K562 (cell line): ENCODE data around the gene AP1M1. TPM values are rescaled to one million over a fixed set of nuclear protein-coding genes. Genes with fewer than 3 reads are reported as not detected.
A peak's percentile ranks its signal among the peaks of the same experiment; 100 is the strongest.

Source experiments
- E2F6 ChIP-seq, 2 experiments: IDR thresholded peaks; 2 replicates each; pipeline ENCODE4 v1.6.1; 2011; ENCODE audit warnings: borderline replicate concordance in 1 of 2, control low read depth in 1 of 2, low read depth in 1 of 2, low read length in 1 of 2, mild to moderate bottlenecking in 1 of 2, mixed read lengths in 1 of 2, moderate library complexity in 1 of 2; ENCODE audit not compliant: insufficient read depth in 1 of 2, insufficient read length in 1 of 2, poor library complexity in 1 of 2, severe bottlenecking in 1 of 2; ENCODE audit errors: extremely low read depth in 1 of 2
- FOXA1 ChIP-seq: fragments of 450-650 bp; IDR thresholded peaks from 2 replicates; pipeline ENCODE4 v1.6.1; 2016; ENCODE audit warnings: mild to moderate bottlenecking, borderline replicate concordance
- GATA2 ChIP-seq: sonication (generic); formaldehyde crosslinking; IDR thresholded peaks from 2 replicates; pipeline ENCODE4 v1.4.0; 2020; ENCODE audit warnings: mild to moderate bottlenecking, missing genetic modification reagents
- GTF2E2 ChIP-seq: fragments of 200-800 bp; sonication (Bioruptor generic); IDR thresholded peaks from 2 replicates; pipeline ENCODE4 v1.6.1; 2016; ENCODE audit warnings: missing genetic modification characterization, missing compliant biosample characterization
- MAFF ChIP-seq: IDR thresholded peaks from 2 replicates; pipeline ENCODE4 v1.6.1; 2012; ENCODE audit warnings: low read length, improper control_type of control experiment
- MCM2 ChIP-seq: fragments of 450-650 bp; IDR thresholded peaks from 2 replicates; pipeline ENCODE4 v1.6.1; 2017; ENCODE audit warnings: low read depth, mild to moderate bottlenecking
- MYC ChIP-seq, 2 experiments: fragments of 250-450 bp in 1 of 2; sonication (Bioruptor Pico) in 1 of 2; IDR thresholded peaks; 2 replicates each; pipeline versions ENCODE4 v1.5.1 to v1.6.1; 2012 to 2021; ENCODE audit warnings: low read depth in 2 of 2, borderline replicate concordance in 1 of 2, improper control_type of control experiment in 1 of 2, low read length in 1 of 2, mild to moderate bottlenecking in 1 of 2, moderate library complexity in 1 of 2
- NRF1 ChIP-seq, 2 experiments: fragments of 450-650 bp; IDR thresholded peaks in 1 of 2; conservative IDR thresholded peaks in 1 of 2; 2 replicates each; pipeline ENCODE4 v1.6.1; 2014; ENCODE audit warnings: mild to moderate bottlenecking in 2 of 2
- PHF20 ChIP-seq: fragments of 450-650 bp; IDR thresholded peaks from 2 replicates; pipeline ENCODE4 v1.6.1; 2018; ENCODE audit not compliant: partially characterized antibody
- PHF8 ChIP-seq: fragments of 200-600 bp; sonication (generic); IDR thresholded peaks from 2 replicates; pipeline ENCODE4 v1.6.1; 2012; ENCODE audit warnings: mixed run types, mild to moderate bottlenecking, inconsistent platforms, low read length, moderate library complexity, borderline replicate concordance
- POLR2A ChIP-seq: fragments of 450-650 bp; conservative IDR thresholded peaks from 2 replicates; pipeline ENCODE4 v1.6.1; 2016
- ZFX ChIP-seq: sonication (generic); formaldehyde crosslinking; IDR thresholded peaks from 2 replicates; pipeline ENCODE4 v1.8.0; 2022; ENCODE audit warnings: mild to moderate bottlenecking, missing genetic modification reagents, moderate library complexity
- ZNF324 ChIP-seq: fragments of 250-450 bp; sonication (Bioruptor Pico); IDR thresholded peaks from 2 replicates; pipeline ENCODE4 v1.4.0; 2020; ENCODE audit warnings: mild to moderate bottlenecking
- ZNF431 ChIP-seq: sonication (generic); formaldehyde crosslinking; IDR thresholded peaks from 2 replicates; pipeline ENCODE4 v1.8.0; 2022; ENCODE audit warnings: mild to moderate bottlenecking, missing genetic modification reagents
- ZNF75A ChIP-seq: fragments of 450-650 bp; formaldehyde crosslinking; IDR thresholded peaks from 2 replicates; pipeline ENCODE4 v1.4.0; 2020; ENCODE audit warnings: mild to moderate bottlenecking
- polyA plus RNA-seq, 8 experiments: library from polyadenylated mRNA; depleted of rRNA in 4 of 8; stranded (reverse) in 5 of 8; unstranded in 3 of 8; fragments of >200 nt; fragmentation: Nextera tagmentation in 2 of 8; fragmentation: Illumina TruSeq in 1 of 8; extraction: Ambion mirVana in 2 of 8; extraction: Trizol in 1 of 8; gene quantifications; 2 replicates each; pipeline versions ENCODE4 v1.2.1 to v1.2.3, GENCODE V29; 2011 to 2014; ENCODE audit warnings: inconsistent platforms in 1 of 8, missing spikeins in 1 of 8
- total RNA-seq, 7 experiments: library from RNA; depleted of rRNA in 6 of 7; stranded (reverse); fragments of >200 nt in 6 of 7; fragmentation: Illumina TruSeq in 2 of 7; extraction: Trizol in 2 of 7; gene quantifications; 2 replicates each; pipeline versions ENCODE4 v1.2.1 to v1.2.3, GENCODE V29; 2011 to 2021; ENCODE audit warnings: low replicate concordance in 1 of 7
- TF ChIP-seq, protein P1 (sequence below): fragments of 250-450 bp; sonication (Bioruptor Pico); IDR thresholded peaks from 2 replicates; pipeline ENCODE4 v1.9.0; 2021; ENCODE audit warnings: mild to moderate bottlenecking, inconsistent platforms
- TF ChIP-seq, protein P2 (sequence below): fragments of 150-350 bp; conservative IDR thresholded peaks from 2 replicates; pipeline ENCODE4 v1.6.1; 2014; ENCODE audit warnings: low read length
- TF ChIP-seq, protein P3 (sequence below): sonication (generic); formaldehyde crosslinking; IDR thresholded peaks from 2 replicates; pipeline ENCODE4 v1.8.0; 2022; ENCODE audit warnings: mild to moderate bottlenecking, missing genetic modification reagents

AP1M1 gene
- total and polyA plus RNA-seq, 9 of the 15 experiments (the other 6 are each of a cell fraction or from before 2014, with no cell fraction given) = 0.87 to 56.2 (median 29.1) TPM

DNA sequence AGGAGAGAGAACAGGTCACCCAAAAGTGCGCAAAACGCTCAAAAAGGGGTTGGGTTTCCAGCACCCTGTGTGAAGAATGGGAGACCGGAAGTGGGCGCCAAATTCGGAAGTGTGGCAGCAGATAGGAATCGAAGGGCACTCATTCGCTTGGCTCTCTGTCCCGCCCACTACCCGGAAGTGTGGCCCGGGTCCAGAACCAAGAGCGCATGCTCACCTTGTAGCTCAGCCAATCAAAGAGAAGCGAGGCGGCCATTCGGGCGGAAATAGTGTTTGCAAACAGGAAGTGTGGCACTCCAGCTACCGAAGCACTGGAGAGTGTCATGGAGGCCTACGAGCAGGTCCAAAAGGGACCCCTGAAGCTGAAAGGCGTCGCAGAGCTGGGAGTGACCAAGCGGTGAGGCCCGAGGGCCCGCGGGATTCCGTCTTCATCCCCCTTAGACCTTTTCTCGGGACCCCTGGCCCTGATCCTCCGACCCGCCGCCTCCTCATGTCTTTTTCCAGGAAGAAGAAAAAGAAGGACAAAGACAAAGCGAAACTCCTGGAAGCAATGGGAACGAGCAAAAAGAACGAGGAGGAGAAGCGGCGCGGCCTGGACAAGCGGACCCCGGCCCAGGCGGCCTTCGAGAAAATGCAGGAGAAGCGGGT is 12.5 kb upstream of the AP1M1 start, which contains the start of gene FAM32A (continued):
- TF ChIP-seq PHF20 (peak; percentile 81), ZNF431 (no peak), GTF2E2 (tag) (peak; percentile 88; the same call in 1 of the 2 replicates), ZNF324 (no peak), MYC (IDR thresholded peaks at IDR 0.05; ENCODE audit: low read depth, low read length) (no peak; the same call in 1 of the 2 replicates), MYC (CRISPR knock-in tag; IDR thresholded peaks at IDR 0.05; ENCODE audit: borderline replicate concordance, low read depth) (no peak), PHF8 (peak; percentile 94), NRF1 (conservative IDR thresholded peaks at IDR 0.05 in 1 of 2, IDR thresholded peaks at IDR 0.05 in 1 of 2) (peak; percentile 95 to 96), ZNF75A (no peak), MCM2 (no peak), MAFF (no peak), GATA2 (peak; percentile 67), FOXA1 (no peak), E2F6 (IDR thresholded peaks at IDR 0.05; ENCODE audit: borderline replicate concordance in 1 of 2, extremely low read depth in 1 of 2, insufficient read depth in 1 of 2, insufficient read length in 1 of 2, low read depth in 1 of 2, low read length in 1 of 2, poor library complexity in 1 of 2, severe bottlenecking in 1 of 2) (no peak), POLR2A (peak; percentile 86), ZFX (CRISPR knock-in tag) (peak; percentile 83)
- TF ChIP-seq, protein P1, sequence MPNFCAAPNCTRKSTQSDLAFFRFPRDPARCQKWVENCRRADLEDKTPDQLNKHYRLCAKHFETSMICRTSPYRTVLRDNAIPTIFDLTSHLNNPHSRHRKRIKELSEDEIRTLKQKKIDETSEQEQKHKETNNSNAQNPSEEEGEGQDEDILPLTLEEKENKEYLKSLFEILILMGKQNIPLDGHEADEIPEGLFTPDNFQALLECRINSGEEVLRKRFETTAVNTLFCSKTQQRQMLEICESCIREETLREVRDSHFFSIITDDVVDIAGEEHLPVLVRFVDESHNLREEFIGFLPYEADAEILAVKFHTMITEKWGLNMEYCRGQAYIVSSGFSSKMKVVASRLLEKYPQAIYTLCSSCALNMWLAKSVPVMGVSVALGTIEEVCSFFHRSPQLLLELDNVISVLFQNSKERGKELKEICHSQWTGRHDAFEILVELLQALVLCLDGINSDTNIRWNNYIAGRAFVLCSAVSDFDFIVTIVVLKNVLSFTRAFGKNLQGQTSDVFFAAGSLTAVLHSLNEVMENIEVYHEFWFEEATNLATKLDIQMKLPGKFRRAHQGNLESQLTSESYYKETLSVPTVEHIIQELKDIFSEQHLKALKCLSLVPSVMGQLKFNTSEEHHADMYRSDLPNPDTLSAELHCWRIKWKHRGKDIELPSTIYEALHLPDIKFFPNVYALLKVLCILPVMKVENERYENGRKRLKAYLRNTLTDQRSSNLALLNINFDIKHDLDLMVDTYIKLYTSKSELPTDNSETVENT (CRISPR knock-in tag) = no peak
- TF ChIP-seq, protein P2, sequence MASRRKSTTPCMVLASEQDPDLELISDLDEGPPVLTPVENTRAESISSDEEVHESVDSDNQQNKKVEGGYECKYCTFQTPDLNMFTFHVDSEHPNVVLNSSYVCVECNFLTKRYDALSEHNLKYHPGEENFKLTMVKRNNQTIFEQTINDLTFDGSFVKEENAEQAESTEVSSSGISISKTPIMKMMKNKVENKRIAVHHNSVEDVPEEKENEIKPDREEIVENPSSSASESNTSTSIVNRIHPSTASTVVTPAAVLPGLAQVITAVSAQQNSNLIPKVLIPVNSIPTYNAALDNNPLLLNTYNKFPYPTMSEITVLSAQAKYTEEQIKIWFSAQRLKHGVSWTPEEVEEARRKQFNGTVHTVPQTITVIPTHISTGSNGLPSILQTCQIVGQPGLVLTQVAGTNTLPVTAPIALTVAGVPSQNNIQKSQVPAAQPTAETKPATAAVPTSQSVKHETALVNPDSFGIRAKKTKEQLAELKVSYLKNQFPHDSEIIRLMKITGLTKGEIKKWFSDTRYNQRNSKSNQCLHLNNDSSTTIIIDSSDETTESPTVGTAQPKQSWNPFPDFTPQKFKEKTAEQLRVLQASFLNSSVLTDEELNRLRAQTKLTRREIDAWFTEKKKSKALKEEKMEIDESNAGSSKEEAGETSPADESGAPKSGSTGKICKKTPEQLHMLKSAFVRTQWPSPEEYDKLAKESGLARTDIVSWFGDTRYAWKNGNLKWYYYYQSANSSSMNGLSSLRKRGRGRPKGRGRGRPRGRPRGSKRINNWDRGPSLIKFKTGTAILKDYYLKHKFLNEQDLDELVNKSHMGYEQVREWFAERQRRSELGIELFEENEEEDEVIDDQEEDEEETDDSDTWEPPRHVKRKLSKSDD = no peak
- TF ChIP-seq, protein P3, sequence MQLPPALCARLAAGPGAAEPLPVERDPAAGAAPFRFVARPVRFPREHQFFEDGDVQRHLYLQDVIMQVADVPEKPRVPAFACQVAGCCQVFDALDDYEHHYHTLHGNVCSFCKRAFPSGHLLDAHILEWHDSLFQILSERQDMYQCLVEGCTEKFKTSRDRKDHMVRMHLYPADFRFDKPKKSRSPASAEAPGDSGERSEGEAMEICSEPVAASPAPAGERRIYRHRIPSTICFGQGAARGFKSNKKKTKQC = peak; percentile 50; the same call in 1 of the 2 replicates
